ENCODE measurements around the gene ZNF93.
"Not testable (repeated sequence)": the region's sequence is repeated elsewhere in the genome, so short reads cannot be mapped to it uniquely, and the experiment has no call there.

DNA sequence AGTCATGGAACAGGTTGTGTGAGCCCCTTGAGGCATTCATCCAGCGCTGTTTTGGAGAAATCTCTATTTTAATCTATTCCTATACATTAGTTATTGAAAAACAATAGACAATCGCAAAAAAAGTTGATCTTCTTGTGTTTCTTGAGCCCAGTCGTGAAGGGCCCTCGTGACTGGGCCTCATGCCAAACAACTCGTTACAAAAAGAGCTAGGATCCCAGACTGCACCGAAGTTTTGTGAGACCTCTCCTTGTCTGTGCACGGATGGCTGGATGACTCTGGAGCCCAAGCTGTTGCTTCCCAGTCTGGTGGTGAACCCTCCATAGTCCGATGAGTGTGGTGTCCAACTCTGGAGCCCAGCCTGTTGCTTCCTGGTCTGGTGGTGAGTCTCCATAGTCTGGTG is 57.0 kb downstream of the ZNF93 start:
- TF ChIP-seq, protein P1, sequence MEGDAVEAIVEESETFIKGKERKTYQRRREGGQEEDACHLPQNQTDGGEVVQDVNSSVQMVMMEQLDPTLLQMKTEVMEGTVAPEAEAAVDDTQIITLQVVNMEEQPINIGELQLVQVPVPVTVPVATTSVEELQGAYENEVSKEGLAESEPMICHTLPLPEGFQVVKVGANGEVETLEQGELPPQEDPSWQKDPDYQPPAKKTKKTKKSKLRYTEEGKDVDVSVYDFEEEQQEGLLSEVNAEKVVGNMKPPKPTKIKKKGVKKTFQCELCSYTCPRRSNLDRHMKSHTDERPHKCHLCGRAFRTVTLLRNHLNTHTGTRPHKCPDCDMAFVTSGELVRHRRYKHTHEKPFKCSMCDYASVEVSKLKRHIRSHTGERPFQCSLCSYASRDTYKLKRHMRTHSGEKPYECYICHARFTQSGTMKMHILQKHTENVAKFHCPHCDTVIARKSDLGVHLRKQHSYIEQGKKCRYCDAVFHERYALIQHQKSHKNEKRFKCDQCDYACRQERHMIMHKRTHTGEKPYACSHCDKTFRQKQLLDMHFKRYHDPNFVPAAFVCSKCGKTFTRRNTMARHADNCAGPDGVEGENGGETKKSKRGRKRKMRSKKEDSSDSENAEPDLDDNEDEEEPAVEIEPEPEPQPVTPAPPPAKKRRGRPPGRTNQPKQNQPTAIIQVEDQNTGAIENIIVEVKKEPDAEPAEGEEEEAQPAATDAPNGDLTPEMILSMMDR (IDR thresholded peaks at IDR 0.05): not testable (repeated sequence)
- not testable (repeated sequence) for TF ChIP-seq EP300, POLR2A, POLR2AphosphoS5 (IDR thresholded peaks at IDR 0.05)

Measured in suprapubic skin (tissue), 4 donors.